HUES6 (cell line): ENCODE measurements around the gene SND1.

ENCODE experiments used
- H3K27ac ChIP-seq: 2 replicates; pipeline ENCODE4 v1.7.0; 2013; ENCODE audit warnings: low read depth, mild to moderate bottlenecking, low read length, inconsistent platforms
- H3K27me3 ChIP-seq: 2 replicates; pipeline ENCODE4 v1.6.1; 2013; ENCODE audit warnings: low read length; ENCODE audit not compliant: control insufficient read depth, insufficient read depth
- H3K36me3 ChIP-seq: 2 replicates; pipeline ENCODE4 v1.6.1; 2013; ENCODE audit warnings: low read length; ENCODE audit not compliant: control insufficient read depth, insufficient read depth
- H3K4me1 ChIP-seq: 2 replicates; pipeline ENCODE4 v1.6.1; 2013; ENCODE audit warnings: low read length; ENCODE audit not compliant: control insufficient read depth, insufficient read depth
- H3K4me3 ChIP-seq: 2 replicates; pipeline ENCODE4 v1.5.1; 2013; ENCODE audit warnings: low read depth, low read length
- H3K9ac ChIP-seq: one replicate; pipeline ENCODE4 v1.6.1; 2013; ENCODE audit warnings: mild to moderate bottlenecking, low read length
- H3K9me3 ChIP-seq: 2 replicates; pipeline ENCODE4 v1.6.1; 2013; ENCODE audit warnings: low read depth, low read length; ENCODE audit not compliant: control insufficient read depth, insufficient read depth

Gene SND1

DNA sequence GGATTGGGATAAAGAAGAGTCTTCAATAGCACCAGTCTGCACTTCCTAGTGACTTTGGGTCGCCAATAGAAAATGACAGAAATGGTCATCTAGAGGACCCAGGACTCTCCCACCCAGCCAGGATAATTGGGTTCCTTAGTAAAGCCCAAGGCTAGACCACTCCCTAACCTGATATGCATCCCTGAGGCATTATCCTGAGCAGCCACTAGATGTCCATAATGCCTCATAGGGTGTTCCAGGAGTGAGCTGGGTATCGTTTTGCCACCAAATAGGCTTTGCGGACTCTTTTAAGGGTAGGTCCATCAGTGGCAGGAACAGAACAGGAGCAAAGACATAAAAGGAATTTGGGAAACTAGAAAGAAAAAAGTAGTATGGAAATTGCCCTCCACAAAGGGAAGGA lies 383.7 kb downstream of the SND1 start:
- H3K9ac ChIP-seq = no peak overlapping the region
- H3K27me3 ChIP-seq = peaks cover 28% of the 10 kb centered on the region
- no peak overlapping the region for H3K27ac ChIP-seq
- no peaks in the 10 kb centered on the region for H3K9me3 ChIP-seq
- H3K4me1 ChIP-seq = peaks cover 7% of the 10 kb centered on the region
- no peaks in the 10 kb centered on the region for H3K36me3 ChIP-seq
- no peak overlapping the region for H3K4me3 ChIP-seq

GRCh38 chr7:128036226-128036940 lies 384.4 kb downstream of the SND1 start:
- H3K36me3 ChIP-seq = no peaks in the 10 kb centered on the region
- H3K27ac ChIP-seq = no peak overlapping the region
- H3K4me1 ChIP-seq = peaks cover 7% of the 10 kb centered on the region
- no peak overlapping the region for H3K4me3 ChIP-seq
- no peak overlapping the region for H3K9ac ChIP-seq
- peaks cover 23% of the 10 kb centered on the region for H3K27me3 ChIP-seq
- no peaks in the 10 kb centered on the region for H3K9me3 ChIP-seq

GRCh38 chr7:128037081-128037480 lies 385.1 kb downstream of the SND1 start:
- Histone ChIP-seq H3K27me3 (peaks cover 18% of the 10 kb centered on the region), H3K4me3 (no peak overlapping the region), H3K36me3 (no peaks in the 10 kb centered on the region), H3K27ac (no peak overlapping the region), H3K4me1 (peaks cover 7% of the 10 kb centered on the region), H3K9me3 (no peaks in the 10 kb centered on the region), H3K9ac (no peak overlapping the region)

- H3K27me3 ChIP-seq = peaks cover 11% of the 10 kb centered on the region
- H3K4me3 ChIP-seq = no peak overlapping the region
- H3K9ac ChIP-seq = no peak overlapping the region
- H3K4me1 ChIP-seq = peaks cover 1% of the 10 kb centered on the region
- no peaks in the 10 kb centered on the region for H3K36me3 ChIP-seq
- H3K9me3 ChIP-seq = no peaks in the 10 kb centered on the region
- H3K27ac ChIP-seq = no peak overlapping the region
Measured at GRCh38 chr7:128037880-128038619, 386.1 kb downstream of the SND1 start.

DNA sequence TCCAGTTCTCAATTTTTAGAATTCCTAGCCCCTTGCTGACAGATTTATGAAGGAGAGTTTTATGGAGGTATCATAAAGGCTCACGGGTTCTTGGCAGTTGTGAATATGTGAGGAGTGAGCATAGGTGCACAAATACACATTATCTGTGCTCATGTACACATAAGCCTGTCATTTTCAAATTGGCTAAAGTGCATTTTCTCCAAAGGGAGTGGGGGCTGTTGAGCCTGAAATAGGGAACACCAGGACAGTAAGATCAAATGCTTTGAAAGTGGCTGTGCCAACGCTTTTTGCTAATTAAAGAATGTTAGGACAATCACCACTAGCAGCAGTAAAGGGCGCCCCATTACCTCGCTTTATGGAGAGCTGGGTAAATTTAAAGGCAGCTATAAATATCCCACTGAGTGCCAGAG lies 387.6 kb downstream of the SND1 start:
- Histone ChIP-seq H3K27ac (no peak overlapping the region), H3K27me3 (no peaks in the 10 kb centered on the region; the same call in 1 of the 2 replicates), H3K4me3 (no peak overlapping the region), H3K36me3 (no peaks in the 10 kb centered on the region), H3K9ac (no peak overlapping the region), H3K9me3 (no peaks in the 10 kb centered on the region), H3K4me1 (no peaks in the 10 kb centered on the region)

- Histone ChIP-seq H3K4me1 (no peaks in the 10 kb centered on the region), H3K9ac (no peak overlapping the region), H3K27ac (no peak overlapping the region), H3K4me3 (no peak overlapping the region), H3K9me3 (no peaks in the 10 kb centered on the region), H3K27me3 (no peaks in the 10 kb centered on the region), H3K36me3 (no peaks in the 10 kb centered on the region)
Measured at GRCh38 chr7:128040205-128040604, 388.2 kb downstream of the SND1 start.

DNA sequence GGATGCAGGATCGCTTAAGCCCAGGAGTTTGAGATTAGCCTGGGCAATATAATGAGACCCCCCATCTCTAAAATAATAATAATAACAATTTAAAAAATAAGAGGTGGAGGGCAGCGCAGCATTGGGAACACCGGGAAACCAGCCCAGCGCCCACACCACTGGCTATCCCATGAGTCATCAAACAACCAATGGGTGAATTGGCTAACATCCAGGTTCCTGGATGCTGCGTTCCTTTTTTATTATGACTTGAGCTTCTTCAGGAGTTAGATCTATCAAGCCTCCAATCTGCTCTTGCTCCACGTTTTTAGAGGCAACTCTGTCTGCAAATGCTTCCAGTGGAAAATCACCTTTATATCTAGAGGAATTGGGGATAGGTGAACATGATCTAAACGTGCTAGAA lies 389.2 kb downstream of the SND1 start:
- H3K9ac ChIP-seq = no peak overlapping the region
- H3K27ac ChIP-seq = no peak overlapping the region
- no peak overlapping the region for H3K4me3 ChIP-seq
- H3K27me3 ChIP-seq = no peaks in the 10 kb centered on the region
- no peaks in the 10 kb centered on the region for H3K9me3 ChIP-seq
- no peaks in the 10 kb centered on the region for H3K4me1 ChIP-seq
- H3K36me3 ChIP-seq = no peaks in the 10 kb centered on the region

GRCh38 chr7:128042012-128042411 lies 390.0 kb downstream of the SND1 start:
- Histone ChIP-seq H3K27me3 (no peaks in the 10 kb centered on the region), H3K9ac (no peak overlapping the region), H3K36me3 (no peaks in the 10 kb centered on the region), H3K27ac (no peak overlapping the region), H3K4me1 (no peaks in the 10 kb centered on the region), H3K9me3 (no peaks in the 10 kb centered on the region), H3K4me3 (no peak overlapping the region)

DNA sequence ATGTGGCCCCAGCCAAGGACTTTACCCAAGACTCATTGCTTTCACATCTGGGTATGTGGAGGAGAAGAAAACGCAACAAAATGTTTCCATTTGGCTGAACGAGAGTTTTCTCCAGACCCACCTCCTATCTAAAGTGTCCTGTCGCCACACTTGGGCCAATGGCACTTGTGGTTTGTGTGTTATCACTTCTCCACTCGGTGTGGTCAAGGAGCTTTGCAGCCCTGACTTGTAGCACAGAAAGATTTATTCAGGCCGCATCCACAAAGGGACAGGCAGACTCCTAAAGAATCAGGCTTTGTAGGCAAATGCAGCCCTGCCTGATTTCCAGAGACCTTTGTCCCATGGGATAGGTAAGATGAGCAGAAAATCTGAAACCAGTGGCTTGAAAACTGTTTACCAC lies 392.1 kb downstream of the SND1 start:
- Histone ChIP-seq H3K36me3 (no peaks in the 10 kb centered on the region), H3K4me3 (no peak overlapping the region), H3K4me1 (no peaks in the 10 kb centered on the region), H3K9me3 (no peaks in the 10 kb centered on the region), H3K27ac (no peak overlapping the region), H3K27me3 (no peaks in the 10 kb centered on the region), H3K9ac (no peak overlapping the region)

GRCh38 chr7:128045158-128045557 lies 393.2 kb downstream of the SND1 start:
- Histone ChIP-seq H3K9ac (no peak overlapping the region), H3K27me3 (no peaks in the 10 kb centered on the region), H3K36me3 (no peaks in the 10 kb centered on the region), H3K9me3 (no peaks in the 10 kb centered on the region), H3K4me3 (no peak overlapping the region), H3K27ac (no peak overlapping the region), H3K4me1 (no peaks in the 10 kb centered on the region)

DNA sequence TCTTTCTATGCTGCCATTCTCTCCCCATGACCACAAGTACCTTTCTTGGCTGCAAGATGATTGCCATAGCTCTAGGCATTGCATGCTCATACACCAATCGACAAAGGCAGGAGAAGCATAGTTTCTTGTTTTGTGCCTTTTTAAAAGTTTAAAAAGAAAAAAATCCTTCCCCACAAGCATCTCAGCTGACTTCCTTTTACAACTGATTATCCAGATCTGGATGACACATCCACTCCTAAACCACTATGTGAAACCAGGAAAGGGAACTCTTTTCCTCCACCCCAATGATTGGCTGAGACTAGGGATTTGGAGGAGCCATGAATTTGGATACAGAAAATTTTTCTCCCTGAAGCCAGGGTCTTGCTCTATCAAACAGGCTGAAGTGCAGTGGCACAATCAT lies 393.8 kb downstream of the SND1 start:
- H3K36me3 ChIP-seq = no peaks in the 10 kb centered on the region
- no peak overlapping the region for H3K27ac ChIP-seq
- no peak overlapping the region for H3K9ac ChIP-seq

More for the DNA sequence above, 393.8 kb downstream of the SND1 start:
- Histone ChIP-seq H3K9me3 (no peaks in the 10 kb centered on the region), H3K27me3 (no peaks in the 10 kb centered on the region), H3K4me3 (no peak overlapping the region), H3K4me1 (no peaks in the 10 kb centered on the region)
